PC-9 (cell line): ENCODE measurements around the gene NUP62CL. TPM values are rescaled to one million over a fixed set of nuclear protein-coding genes. Genes with fewer than 3 reads are reported as not detected.

Source experiments
- BruUV-seq: library from RNA; stranded (reverse); fragments of 400-500 nt; replicated peaks from 2 replicates; lab custom pipeline; 2021; lab: Mats Ljungman, UMichigan
- CTCF ChIA-PET: fragments of 300-600 bp; sonication (Branson Sonifier 250); formaldehyde crosslinking; loops from one replicate; lab custom pipeline; 2022; ENCODE audit warnings: antibody characterized with exemption; lab: Charles Lee
- POLR2A ChIA-PET: fragments of 300-600 bp; sonication (Branson Sonifier 250); formaldehyde crosslinking; loops from one replicate; lab custom pipeline; 2022; ENCODE audit warnings: antibody characterized with exemption; ENCODE audit not compliant: unreplicated experiment; lab: Charles Lee
- DNase-seq, 2 experiments: peaks; one replicate each; pipeline versions ENCODE4 v3.0.0 to v3.0.0-alpha.2; 2015 to 2022; ENCODE audit warnings: mixed read lengths in 1 of 2
- H2AFZ ChIP-seq: fragments of 200-600 bp; sonication (generic); 2 replicates; pipeline ENCODE4 v1.8.1; 2017; ENCODE audit warnings: antibody characterized with exemption
- H3F3A ChIP-seq: fragments of 200-600 bp; sonication (generic); 2 replicates; pipeline ENCODE4 v1.8.1; 2017; ENCODE audit warnings: antibody characterized with exemption, mild to moderate bottlenecking, low read depth; ENCODE audit not compliant: insufficient read depth
- H3K27ac ChIP-seq: fragments of 200-600 bp; sonication (generic); 2 replicates; pipeline ENCODE4 v1.6.1; 2016; ENCODE audit warnings: mixed run types
- H3K27me3 ChIP-seq: fragments of 200-600 bp; sonication (generic); 2 replicates; pipeline ENCODE4 v1.6.1; 2016; ENCODE audit warnings: low read depth, mixed run types; ENCODE audit not compliant: insufficient read depth
- H3K36me3 ChIP-seq: fragments of 200-600 bp; sonication (generic); 2 replicates; pipeline ENCODE4 v1.6.1; 2016; ENCODE audit warnings: low read depth, mixed run types
- H3K4me1 ChIP-seq: fragments of 200-600 bp; sonication (generic); replicated peaks from 2 replicates; pipeline ENCODE4 v1.6.1; 2016; ENCODE audit warnings: mixed run types; ENCODE audit not compliant: insufficient read depth
- H3K4me2 ChIP-seq: fragments of 200-600 bp; sonication (generic); 2 replicates; pipeline ENCODE4 v1.6.1; 2017; ENCODE audit warnings: mixed run types
- H3K4me3 ChIP-seq: fragments of 200-600 bp; sonication (generic); 2 replicates; pipeline ENCODE4 v1.6.1; 2016; ENCODE audit warnings: mixed run types
- H3K79me2 ChIP-seq: fragments of 200-600 bp; sonication (generic); 2 replicates; pipeline ENCODE4 v1.6.1; 2017; ENCODE audit warnings: low read depth, mixed run types
- H3K9me2 ChIP-seq: fragments of 200-600 bp; sonication (generic); 2 replicates; pipeline ENCODE4 v1.8.1; 2017; ENCODE audit warnings: mild to moderate bottlenecking; ENCODE audit not compliant: insufficient read depth
- H3K9me3 ChIP-seq: fragments of 200-600 bp; sonication (generic); 2 replicates; pipeline ENCODE4 v1.8.1; 2016; ENCODE audit warnings: low read depth; ENCODE audit not compliant: insufficient read depth
- H4K20me1 ChIP-seq: fragments of 200-600 bp; sonication (generic); 2 replicates; pipeline ENCODE4 v1.8.1; 2017; ENCODE audit not compliant: insufficient read depth
- CTCF ChIP-seq: fragments of 200-600 bp; sonication (generic); conservative IDR thresholded peaks from 2 replicates; pipeline ENCODE4 v1.6.1; 2017; ENCODE audit warnings: mixed run types, antibody characterized with exemption, mild to moderate bottlenecking, moderate library complexity
- EZH2 ChIP-seq: fragments of 200-600 bp; sonication (generic); IDR thresholded peaks from 2 replicates; pipeline ENCODE4 v1.8.0; 2017; ENCODE audit warnings: antibody characterized with exemption, low read depth
- intact Hi-C: fragments of 100-400 bp; cut with micrococcal nuclease; formaldehyde crosslinking; loops from one replicate; pipeline ENCODE4 v1.10.0; 2022; ENCODE audit not compliant: unreplicated experiment
- total RNA-seq: library from RNA; stranded (reverse); gene quantifications from 2 replicates; pipeline ENCODE4 v1.2.3, GENCODE V29; 2021

Gene NUP62CL
- total RNA-seq, 1 experiment from 2014 or later, result 20.9 TPM

GRCh38 chrX:107119283-107119682 lies 87.0 kb downstream of the NUP62CL start:
- DNase-seq, result no peak
- Histone ChIP-seq H3K4me1 (peaks cover 18% of the 10 kb centered on the region), H3K4me2 (peak overlapping the region; percentile 95), H2AFZ (peak overlapping the region; percentile 96), H3K36me3 (peaks cover 19% of the 10 kb centered on the region), H3K4me3 (peak overlapping the region; percentile 84; the same call in 1 of the 2 replicates), H3K9me3 (no peaks in the 10 kb centered on the region), H3K79me2 (peaks cover 20% of the 10 kb centered on the region), H3K9me2 (no peaks in the 10 kb centered on the region), H4K20me1 (no peaks in the 10 kb centered on the region), H3K27ac (no peak overlapping the region), H3K27me3 (no peaks in the 10 kb centered on the region), H3F3A (no peaks in the 10 kb centered on the region; the same call in 1 of the 2 replicates)
- TF ChIP-seq CTCF (no peak), EZH2 (no peak)
- ChIA-PET POLR2A (no interaction called here), CTCF (no interaction called here)
- intact Hi-C loops, result loop anchor here (5.0 to 10.0 kb wide), 2 partner anchors 88 to 224 kb away; partner anchors contain the start of genes DNAAF6 and NUP62CL
- BruUV-seq, result no TSS peak

GRCh38 chrX:107118322-107119147 lies 87.7 kb downstream of the NUP62CL start, which contains the start of gene RBM41:
RBM41 (minus strand) TSS chrX:107118822; CDS start chrX:107118773, 49 bp downstream.
- Histone ChIP-seq H3K36me3 (peaks cover 25% of the 10 kb centered on the region), H3K4me1 (peaks cover 18% of the 10 kb centered on the region), H2AFZ (peak within 1 kb of the TSS; percentile 96), H3K9me3 (no peaks in the 10 kb centered on the region), H3K27me3 (no peaks in the 10 kb centered on the region), H3K27ac (no peak within 1 kb of the TSS), H3K4me2 (peak within 1 kb of the TSS; percentile 95), H3K79me2 (peaks cover 20% of the 10 kb centered on the region), H4K20me1 (no peaks in the 10 kb centered on the region), H3K9me2 (no peaks in the 10 kb centered on the region), H3K4me3 (peak within 1 kb of the TSS; percentile 84), H3F3A (no peaks in the 10 kb centered on the region; the same call in 1 of the 2 replicates)
- TSS peak; percentile 47 for BruUV-seq
- intact Hi-C loops, result loop anchor here (5.0 to 10.0 kb wide), 2 partner anchors 89 to 224 kb away; partner anchors contain the start of genes DNAAF6 and NUP62CL
- no peak for TF ChIP-seq EZH2
- no peak for TF ChIP-seq CTCF
- DNase-seq, result peak; percentile 72 to 81
- POLR2A ChIA-PET, result interaction anchor here (0.7 kb wide), 1 partner anchor 177 kb away, joined by 5 read pairs; no protein-coding TSS in a partner anchor
- CTCF ChIA-PET, result no interaction called here

- ChIA-PET CTCF (interaction anchor here (0.6 kb wide), 1 partner anchor 67 kb away, joined by 3 read pairs; no protein-coding TSS in a partner anchor), POLR2A (no interaction called here)
- Histone ChIP-seq H4K20me1 (no peaks in the 10 kb centered on the region), H3K79me2 (peaks cover 20% of the 10 kb centered on the region), H3K36me3 (peaks cover 31% of the 10 kb centered on the region), H3K4me3 (peak overlapping the region; percentile 84), H3K27ac (no peak overlapping the region), H2AFZ (peak overlapping the region; percentile 96), H3K9me3 (no peaks in the 10 kb centered on the region), H3K27me3 (no peaks in the 10 kb centered on the region), H3K9me2 (no peaks in the 10 kb centered on the region), H3K4me2 (peak overlapping the region; percentile 95), H3K4me1 (peaks cover 18% of the 10 kb centered on the region), H3F3A (no peaks in the 10 kb centered on the region; the same call in 1 of the 2 replicates)
- intact Hi-C loops, result loop anchor here (5.0 to 10.0 kb wide), 2 partner anchors 89 to 223 kb away; partner anchors contain the start of genes DNAAF6 and NUP62CL
- DNase-seq, result no peak
- TF ChIP-seq CTCF (no peak), EZH2 (no peak)
- no TSS peak for BruUV-seq
Measured at GRCh38 chrX:107117993-107118321, 88.3 kb downstream of the NUP62CL start.
